Peyer's patch (tissue), 4 donors: ENCODE data around the gene PRPSAP1.

ENCODE experiments used
- CTCF ChIP-seq, 6 experiments: fragments of 450-650 bp in 4 of 6; fragments of 200-600 bp in 2 of 6; sonication (generic) in 1 of 6; IDR thresholded peaks; one replicate each; pipeline ENCODE4 v1.5.1; 2017 to 2019; ENCODE audit warnings: antibody characterized with exemption in 6 of 6, mild to moderate bottlenecking in 3 of 6, moderate library complexity in 1 of 6
- POLR2A ChIP-seq, 2 donors: fragments of 450-650 bp; IDR thresholded peaks; one replicate each; pipeline ENCODE4 v1.5.1; 2017; ENCODE audit warnings: antibody characterized with exemption in 2 of 2, mild to moderate bottlenecking in 2 of 2, moderate library complexity in 2 of 2

- TF ChIP-seq CTCF (IDR thresholded peaks at IDR 0.05): no peak
- TF ChIP-seq POLR2A (IDR thresholded peaks at IDR 0.05): no peak
These were observed 49.0 kb upstream of the PRPSAP1 start for GRCh38 chr17:76402711-76403110.
